BJ (cell line): ENCODE measurements around the gene DDR2. TPM values are rescaled to one million over a fixed set of nuclear protein-coding genes. Genes with fewer than 3 reads are reported as not detected.

Experiments used
- CTCF ChIA-PET: fragments of 350-600 bp; formaldehyde crosslinking; extraction: SDS; loops from one replicate; lab custom pipeline; 2021; ENCODE audit warnings: antibody characterized with exemption, inconsistent platforms; lab: Yijun Ruan, JAX
- POLR2A ChIA-PET: fragments of 300-600 bp; sonication (Branson Sonifier 250); formaldehyde crosslinking; extraction: SDS; loops from one replicate; lab custom pipeline; 2021; ENCODE audit warnings: antibody characterized with exemption; lab: Charles Lee
- DNase-seq: peaks from one replicate; pipeline ENCODE4 v3.0.0-alpha.2; 2011; ENCODE audit warnings: low read depth
- H3K27me3 ChIP-seq: 2 replicates; pipeline ENCODE4 v1.6.0; 2011; ENCODE audit warnings: low read length; ENCODE audit not compliant: control insufficient read depth, insufficient read depth
- H3K36me3 ChIP-seq: 2 replicates; pipeline ENCODE4 v1.5.1; 2011; ENCODE audit warnings: low read length; ENCODE audit not compliant: control insufficient read depth, insufficient read depth
- H3K4me3 ChIP-seq: 2 replicates; pipeline ENCODE4 v1.5.1; 2011; ENCODE audit warnings: low read depth, mild to moderate bottlenecking, control low read depth, low read length
- polyA plus RNA-seq: library from polyadenylated mRNA; depleted of rRNA; stranded (reverse); fragments of >200 nt; gene quantifications from 2 replicates; pipeline ENCODE4 v1.2.3, GENCODE V29; 2011
- TF ChIP-seq, protein P1 (sequence below): IDR thresholded peaks from 2 replicates; pipeline ENCODE4 v1.5.1; 2011; ENCODE audit warnings: low read depth, mild to moderate bottlenecking, control low read depth, inconsistent platforms, low read length, moderate library complexity; ENCODE audit not compliant: insufficient read depth

Gene DDR2
- polyA plus RNA-seq, 1 experiment: 282 TPM

DNA sequence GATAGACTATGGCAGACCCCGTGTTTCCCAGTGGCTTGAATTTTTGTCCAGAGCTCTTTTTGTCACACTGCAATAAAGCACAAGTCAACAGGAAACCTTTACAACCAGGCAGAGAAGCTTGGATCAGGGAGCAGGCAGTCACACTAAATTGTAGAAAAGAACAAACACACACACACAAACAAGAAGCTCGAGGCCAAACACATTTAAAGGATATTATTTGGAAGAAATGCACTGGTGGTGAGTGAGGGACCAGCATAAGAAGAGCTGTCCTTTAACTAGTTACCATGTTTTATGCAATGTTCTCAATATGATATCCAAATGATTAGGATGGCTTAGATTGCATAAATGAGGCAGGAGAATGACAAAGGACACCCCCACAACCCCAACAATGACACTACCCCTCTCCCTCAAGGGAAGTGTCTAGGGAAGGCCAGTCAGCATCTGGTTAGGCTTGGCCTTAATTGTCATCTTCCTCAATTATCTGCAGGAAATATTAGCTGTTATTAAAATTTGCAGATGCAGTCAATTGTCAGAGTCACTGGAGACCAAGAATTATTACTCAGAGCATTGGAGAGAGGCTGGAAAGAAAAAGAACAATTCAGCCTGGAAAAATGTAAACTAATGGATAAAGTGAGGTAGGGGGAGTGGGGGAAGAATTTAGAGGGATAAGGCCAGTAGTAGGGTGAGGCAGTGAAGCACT, 35.3 kb downstream of the DDR2 start:
- ChIA-PET CTCF (interaction anchor here (0.7 to 0.8 kb wide), 2 partner anchors 23 to 876 kb away, joined by 3 to 4 read pairs; no protein-coding TSS in a partner anchor), POLR2A (no interaction called here)
- TF ChIP-seq, protein P1, sequence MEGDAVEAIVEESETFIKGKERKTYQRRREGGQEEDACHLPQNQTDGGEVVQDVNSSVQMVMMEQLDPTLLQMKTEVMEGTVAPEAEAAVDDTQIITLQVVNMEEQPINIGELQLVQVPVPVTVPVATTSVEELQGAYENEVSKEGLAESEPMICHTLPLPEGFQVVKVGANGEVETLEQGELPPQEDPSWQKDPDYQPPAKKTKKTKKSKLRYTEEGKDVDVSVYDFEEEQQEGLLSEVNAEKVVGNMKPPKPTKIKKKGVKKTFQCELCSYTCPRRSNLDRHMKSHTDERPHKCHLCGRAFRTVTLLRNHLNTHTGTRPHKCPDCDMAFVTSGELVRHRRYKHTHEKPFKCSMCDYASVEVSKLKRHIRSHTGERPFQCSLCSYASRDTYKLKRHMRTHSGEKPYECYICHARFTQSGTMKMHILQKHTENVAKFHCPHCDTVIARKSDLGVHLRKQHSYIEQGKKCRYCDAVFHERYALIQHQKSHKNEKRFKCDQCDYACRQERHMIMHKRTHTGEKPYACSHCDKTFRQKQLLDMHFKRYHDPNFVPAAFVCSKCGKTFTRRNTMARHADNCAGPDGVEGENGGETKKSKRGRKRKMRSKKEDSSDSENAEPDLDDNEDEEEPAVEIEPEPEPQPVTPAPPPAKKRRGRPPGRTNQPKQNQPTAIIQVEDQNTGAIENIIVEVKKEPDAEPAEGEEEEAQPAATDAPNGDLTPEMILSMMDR: no peak
- Histone ChIP-seq H3K4me3 (no peak overlapping the region), H3K36me3 (0 out of 2 replicates have a peak, but pooled peaks cover 3% of the 10 kb centered on the region), H3K27me3 (no peaks in the 10 kb centered on the region)
- DNase-seq: no peak

- 0 out of 2 replicates have a peak, but pooled peaks cover 2% of the 10 kb centered on the region for H3K36me3 ChIP-seq
- CTCF ChIA-PET: interaction anchor here (1.3 to 2.1 kb wide), 2 partner anchors 39 to 58 kb away, joined by 5 read pairs; partner anchors contain the start of gene DDR2
- TF ChIP-seq, protein P1: no peak
- DNase-seq: no peak
- no peaks in the 10 kb centered on the region for H3K27me3 ChIP-seq
- no peak overlapping the region for H3K4me3 ChIP-seq
- POLR2A ChIA-PET: interaction anchor here (1.3 kb wide), 1 partner anchor 39 kb away, joined by 7 read pairs; the partner anchor contains the start of gene DDR2
Observed at GRCh38 chr1:162670928-162671663, 38.8 kb downstream of the DDR2 start.

DNA sequence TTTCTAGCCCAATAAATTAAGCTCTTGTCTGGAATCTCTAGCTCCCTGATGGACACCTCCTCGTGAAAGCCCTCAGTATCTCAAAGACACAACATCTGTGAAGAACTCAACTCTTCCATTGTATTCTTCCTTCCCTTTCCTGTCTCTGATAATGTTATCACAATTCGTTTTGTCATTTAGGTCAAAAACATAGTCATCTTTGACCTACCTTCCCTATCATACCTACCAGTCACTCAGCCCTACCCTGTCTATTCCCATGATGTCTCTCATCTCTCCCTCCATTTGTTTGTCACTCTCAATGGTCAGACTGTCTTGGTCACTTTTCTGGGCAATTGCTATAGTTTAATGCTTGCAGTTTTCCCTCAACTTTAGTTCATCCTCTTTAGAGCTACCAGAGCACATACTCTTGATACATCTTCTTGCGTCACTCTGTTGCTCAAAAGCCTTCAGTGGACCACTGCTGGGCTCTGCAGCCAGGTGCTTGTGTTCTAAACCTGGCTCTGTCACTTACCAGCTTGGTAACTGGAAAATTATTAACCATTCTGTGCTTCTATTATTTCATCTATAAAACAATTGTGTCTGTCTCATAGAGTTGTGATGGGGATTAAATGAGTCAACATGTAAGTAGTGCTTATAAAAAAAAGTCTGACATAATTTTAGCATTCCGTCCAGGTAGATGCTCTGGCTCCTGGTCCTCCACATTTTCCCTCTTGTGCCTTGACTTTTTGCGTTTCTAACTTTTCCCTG, 39.6 kb downstream of the DDR2 start:
- 0 out of 2 replicates have a peak, but pooled peaks cover 2% of the 10 kb centered on the region for H3K36me3 ChIP-seq
- DNase-seq: no peak
- H3K27me3 ChIP-seq: no peaks in the 10 kb centered on the region
- POLR2A ChIA-PET: interaction anchor here (1.3 kb wide), 1 partner anchor 40 kb away, joined by 7 read pairs; the partner anchor contains the start of gene DDR2
- TF ChIP-seq, protein P1: no peak
- CTCF ChIA-PET: interaction anchor here (1.3 to 2.1 kb wide), 2 partner anchors 39 to 58 kb away, joined by 5 read pairs; partner anchors contain the start of gene DDR2
- H3K4me3 ChIP-seq: no peak overlapping the region

DNA sequence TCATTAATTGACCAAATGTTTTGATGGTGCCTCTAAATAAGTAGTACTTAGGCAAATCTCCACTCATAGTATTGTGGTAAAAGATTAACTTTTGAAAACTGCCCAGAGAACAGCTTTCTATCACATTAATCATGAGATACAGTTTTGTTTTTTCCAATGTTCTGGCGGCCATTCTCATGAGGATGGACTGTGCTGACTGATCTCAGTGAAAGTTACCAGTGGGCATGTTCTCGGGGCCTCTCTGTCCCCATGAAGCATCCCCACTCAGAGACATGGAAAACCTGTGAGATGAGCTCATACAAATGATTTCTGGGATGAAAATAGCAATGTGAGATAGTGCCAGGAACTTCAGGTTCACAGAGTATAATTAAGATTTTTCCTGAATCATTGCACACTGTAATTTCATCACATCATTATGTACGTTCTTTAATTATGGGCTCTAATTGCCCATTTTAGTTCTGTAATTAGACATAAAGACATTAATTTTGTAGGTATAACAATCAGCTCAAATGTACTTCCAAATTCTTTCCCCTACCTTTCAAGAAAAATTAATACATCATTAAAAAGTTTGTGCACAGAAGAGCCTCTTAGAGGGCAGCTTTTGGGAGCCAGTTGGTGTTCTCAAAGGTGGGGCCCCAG, 40.5 kb downstream of the DDR2 start:
- Histone ChIP-seq H3K27me3 (no peaks in the 10 kb centered on the region), H3K36me3 (0 out of 2 replicates have a peak, but pooled peaks cover 2% of the 10 kb centered on the region), H3K4me3 (no peak overlapping the region)
- CTCF ChIA-PET: interaction anchor here (0.6 to 2.1 kb wide), 2 partner anchors 40 to 1185 kb away, joined by 3 to 5 read pairs; partner anchors contain the start of gene DDR2
- POLR2A ChIA-PET: interaction anchor here (1.1 kb wide), 1 partner anchor 41 kb away, joined by 3 read pairs; no protein-coding TSS in a partner anchor
- TF ChIP-seq, protein P1: no peak
- no peak for DNase-seq
